Measurements from ENCODE around the gene NDST1. TPM values are rescaled to one million over a fixed set of nuclear protein-coding genes. Genes with fewer than 3 reads are reported as not detected.

NDST1 gene
- total RNA-seq, 2 experiments from 2014 or later, result 2.9 to 3.3 TPM

DNA sequence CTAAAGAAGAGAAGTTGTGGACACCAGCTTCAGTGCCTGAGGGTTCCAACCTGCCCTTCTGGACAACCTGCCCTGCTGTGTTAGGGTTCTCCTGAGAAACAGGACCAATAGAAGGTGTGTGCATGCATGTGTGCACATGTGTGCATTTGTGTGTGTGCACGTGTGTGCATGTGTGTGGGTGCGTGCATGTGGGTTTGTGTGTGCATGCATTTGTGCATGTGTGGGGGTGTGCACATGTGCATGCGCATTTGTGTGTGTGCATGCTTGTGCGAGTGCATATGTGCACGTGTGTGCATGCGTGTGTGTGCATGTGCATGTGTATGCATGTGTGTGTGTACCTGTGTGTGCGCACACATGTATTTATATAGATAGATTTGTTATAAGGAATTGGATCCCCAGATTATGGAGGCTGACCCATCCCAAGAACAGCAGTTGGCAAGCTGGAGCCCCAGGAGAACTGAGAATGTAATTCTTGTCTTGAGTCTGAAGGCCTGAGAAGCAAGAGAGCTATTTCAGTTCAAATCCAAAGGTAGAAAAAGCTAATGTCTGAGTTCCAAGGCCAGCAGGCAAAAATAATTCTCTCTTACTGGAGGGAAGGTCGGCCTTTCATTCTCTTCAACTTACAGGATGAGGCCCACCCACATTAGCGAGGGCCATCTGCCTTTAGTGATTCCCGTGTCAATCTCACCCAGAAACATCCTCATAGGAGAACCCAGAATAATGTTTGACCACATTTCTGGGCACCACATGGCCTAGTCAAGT lies 69.6 kb downstream of the NDST1 start:
- H3K27ac Mint-ChIP-seq, result no peak overlapping the region
- H3K4me1 Mint-ChIP-seq (ENCODE audit: low read depth), result no peaks in the 10 kb centered on the region
- CTCF ChIA-PET, result interaction anchor here (1.0 to 1.4 kb wide), 3 partner anchors 16 to 269 kb away, joined by 3 read pairs; partner anchors contain the start of gene IRGM
- TF ChIP-seq, protein P1, sequence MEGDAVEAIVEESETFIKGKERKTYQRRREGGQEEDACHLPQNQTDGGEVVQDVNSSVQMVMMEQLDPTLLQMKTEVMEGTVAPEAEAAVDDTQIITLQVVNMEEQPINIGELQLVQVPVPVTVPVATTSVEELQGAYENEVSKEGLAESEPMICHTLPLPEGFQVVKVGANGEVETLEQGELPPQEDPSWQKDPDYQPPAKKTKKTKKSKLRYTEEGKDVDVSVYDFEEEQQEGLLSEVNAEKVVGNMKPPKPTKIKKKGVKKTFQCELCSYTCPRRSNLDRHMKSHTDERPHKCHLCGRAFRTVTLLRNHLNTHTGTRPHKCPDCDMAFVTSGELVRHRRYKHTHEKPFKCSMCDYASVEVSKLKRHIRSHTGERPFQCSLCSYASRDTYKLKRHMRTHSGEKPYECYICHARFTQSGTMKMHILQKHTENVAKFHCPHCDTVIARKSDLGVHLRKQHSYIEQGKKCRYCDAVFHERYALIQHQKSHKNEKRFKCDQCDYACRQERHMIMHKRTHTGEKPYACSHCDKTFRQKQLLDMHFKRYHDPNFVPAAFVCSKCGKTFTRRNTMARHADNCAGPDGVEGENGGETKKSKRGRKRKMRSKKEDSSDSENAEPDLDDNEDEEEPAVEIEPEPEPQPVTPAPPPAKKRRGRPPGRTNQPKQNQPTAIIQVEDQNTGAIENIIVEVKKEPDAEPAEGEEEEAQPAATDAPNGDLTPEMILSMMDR (IDR thresholded peaks at IDR 0.05), result no peak
- no peak overlapping the region for H3K4me3 Mint-ChIP-seq
- no peaks in the 10 kb centered on the region for H3K36me3 Mint-ChIP-seq (ENCODE audit: low read depth)
- peaks cover 7% of the 10 kb centered on the region for H3K27me3 Mint-ChIP-seq
- POLR2A ChIA-PET, result no interaction called here
- ATAC-seq, result no peak
- intact Hi-C loops (cut with micrococcal nuclease), result no loop called here
- H3K9me3 Mint-ChIP-seq, result no peaks in the 10 kb centered on the region
- DNase-seq, result no peak

DNA sequence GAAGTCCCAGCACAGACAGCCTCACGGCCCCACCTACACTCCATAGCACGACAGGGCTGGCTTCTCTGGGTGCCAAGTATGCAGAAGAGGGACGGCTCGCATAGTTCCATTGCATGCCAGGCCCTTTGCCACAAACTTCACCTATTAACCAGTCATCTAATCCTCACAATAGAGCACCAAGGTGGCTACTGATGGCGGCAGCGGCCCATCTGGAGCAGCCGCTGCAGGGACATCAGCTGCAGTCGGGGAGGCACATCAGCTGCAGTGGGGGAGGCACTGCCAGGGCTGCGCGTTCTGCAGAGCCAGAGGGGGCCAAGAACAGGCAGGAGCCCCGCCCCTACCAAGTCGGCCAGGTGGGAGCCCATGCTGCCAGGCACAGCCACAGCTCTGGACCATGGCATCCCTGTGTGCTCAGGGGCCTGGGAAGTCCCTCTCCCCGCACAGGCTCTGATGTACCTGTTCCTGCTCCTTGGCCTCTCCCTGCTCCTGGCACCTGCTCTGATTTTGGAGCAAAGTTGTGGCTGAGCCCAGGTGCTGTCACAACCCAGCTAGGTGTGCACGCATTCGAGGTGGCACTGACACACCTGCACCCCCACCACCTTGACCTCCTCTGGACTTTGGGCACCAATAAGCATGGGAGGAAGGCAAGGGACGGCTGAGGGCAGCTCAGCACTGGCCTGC lies 71.0 kb downstream of the NDST1 start:
- no peak overlapping the region for H3K27ac Mint-ChIP-seq
- CTCF ChIA-PET, result interaction anchor here (1.1 kb wide), 1 partner anchor 121 kb away, joined by 3 read pairs; no protein-coding TSS in a partner anchor
- TF ChIP-seq, protein P1 (IDR thresholded peaks at IDR 0.05), result no peak
- DNase-seq (no peak), ATAC-seq (no peak)
- POLR2A ChIA-PET, result interaction anchor here (0.6 kb wide), 1 partner anchor 367 kb away, joined by 3 read pairs; no protein-coding TSS in a partner anchor
- no peaks in the 10 kb centered on the region for H3K4me1 Mint-ChIP-seq (ENCODE audit: low read depth)
- intact Hi-C loops (cut with micrococcal nuclease), result no loop called here
- no peaks in the 10 kb centered on the region for H3K9me3 Mint-ChIP-seq
- no peaks in the 10 kb centered on the region for H3K36me3 Mint-ChIP-seq (ENCODE audit: low read depth)
- H3K27me3 Mint-ChIP-seq, result peaks cover 9% of the 10 kb centered on the region
- no peak overlapping the region for H3K4me3 Mint-ChIP-seq

DNA sequence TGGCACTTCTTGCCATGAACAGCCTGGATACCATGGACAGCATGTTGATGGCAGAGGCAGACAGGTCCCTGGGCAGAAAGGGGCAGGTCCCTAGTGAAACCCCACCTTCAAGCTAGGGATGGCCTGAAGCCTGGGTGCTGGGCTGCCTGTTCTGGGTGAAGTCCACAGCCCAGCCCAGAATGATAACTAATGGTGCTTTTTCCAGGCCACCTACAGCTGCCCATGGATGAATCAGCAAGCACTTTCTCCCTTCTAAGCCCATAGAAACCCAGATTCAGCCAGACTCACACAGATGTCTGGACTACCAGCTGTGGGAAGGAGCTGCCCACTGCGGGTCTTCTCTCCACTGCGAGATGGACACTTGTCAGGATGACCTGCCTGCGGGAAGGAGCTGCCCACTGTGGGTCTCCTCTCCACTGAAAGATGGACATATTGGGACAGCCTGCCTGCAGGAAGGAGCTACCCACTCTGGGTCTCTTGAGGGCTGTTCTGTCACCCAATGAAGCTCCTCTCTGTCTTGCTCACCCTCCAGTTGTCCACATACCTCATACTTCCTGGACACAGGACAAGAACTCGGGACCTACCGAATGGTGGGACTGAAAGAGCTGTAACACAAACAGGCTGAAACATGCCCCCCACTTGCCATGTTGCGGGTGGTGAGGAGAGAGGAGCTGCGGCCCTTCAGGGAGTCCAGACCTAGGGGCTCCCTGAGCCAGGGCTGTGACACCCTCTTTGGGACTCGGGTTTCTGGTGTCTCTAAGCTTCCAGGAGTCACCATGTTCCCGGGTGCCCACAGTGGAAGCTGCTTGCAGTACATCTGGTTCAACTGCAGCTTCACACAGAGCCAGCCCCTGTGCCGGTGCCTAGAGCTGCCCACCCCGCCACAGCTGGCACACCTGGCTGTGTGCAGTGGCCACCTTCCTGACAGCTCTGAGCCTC lies 71.8 kb downstream of the NDST1 start:
- Mint-ChIP-seq H3K27ac (no peak overlapping the region), H3K4me3 (no peak overlapping the region), H3K27me3 (peaks cover 9% of the 10 kb centered on the region), H3K4me1 (ENCODE audit: low read depth) (no peaks in the 10 kb centered on the region), H3K9me3 (no peaks in the 10 kb centered on the region), H3K36me3 (ENCODE audit: low read depth) (no peaks in the 10 kb centered on the region)
- TF ChIP-seq, protein P1 (IDR thresholded peaks at IDR 0.05), result no peak
- POLR2A ChIA-PET, result interaction anchor here (0.6 kb wide), 1 partner anchor 368 kb away, joined by 3 read pairs; no protein-coding TSS in a partner anchor
- intact Hi-C loops (cut with micrococcal nuclease), result no loop called here
- DNase-seq, result no peak
- ATAC-seq, result no peak
- CTCF ChIA-PET, result interaction anchor here (1.1 to 3.7 kb wide), 3 partner anchors 19 to 122 kb away, joined by 3 to 11 read pairs (median 5); no protein-coding TSS in a partner anchor

DNA sequence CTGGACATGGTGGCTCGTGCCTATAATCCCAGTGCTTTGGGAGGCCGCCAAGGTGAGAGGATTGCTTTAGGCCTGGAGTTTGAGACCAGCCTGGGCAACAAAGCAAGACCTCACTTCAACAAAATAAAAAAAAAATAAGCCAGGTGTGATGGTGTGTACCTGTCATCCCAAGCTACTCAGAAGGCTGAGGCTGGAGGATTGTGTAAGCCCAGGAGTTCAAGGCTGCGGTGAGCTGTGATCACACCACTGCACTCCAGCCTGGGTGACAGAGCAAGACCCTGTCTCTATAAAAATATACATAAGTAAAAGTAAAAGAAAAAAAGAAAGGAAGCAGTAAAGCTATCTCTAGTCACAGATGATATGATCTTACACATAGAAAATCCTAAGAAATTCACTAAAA lies 73.0 kb downstream of the NDST1 start:
- intact Hi-C loops (cut with micrococcal nuclease), result no loop called here
- H3K36me3 Mint-ChIP-seq (ENCODE audit: low read depth), result no peaks in the 10 kb centered on the region
- TF ChIP-seq, protein P1 (IDR thresholded peaks at IDR 0.05), result no peak
- no peak overlapping the region for H3K4me3 Mint-ChIP-seq
- ATAC-seq (no peak), DNase-seq (no peak)
- POLR2A ChIA-PET, result no interaction called here
- H3K27ac Mint-ChIP-seq, result no peak overlapping the region
- no peaks in the 10 kb centered on the region for H3K9me3 Mint-ChIP-seq
- no peaks in the 10 kb centered on the region for H3K4me1 Mint-ChIP-seq (ENCODE audit: low read depth)
- H3K27me3 Mint-ChIP-seq, result peaks cover 9% of the 10 kb centered on the region
- CTCF ChIA-PET, result interaction anchor here (1.7 to 3.7 kb wide), 3 partner anchors 12 to 36 kb away, joined by 3 to 11 read pairs (median 5); no protein-coding TSS in a partner anchor

Measured in activated CD8-positive, alpha-beta T cell treated with anti-CD3 and anti-CD28 coated beads for 36 hours (primary cell).